T follicular helper cell (primary cell): ENCODE measurements around the gene FLNC.

Source experiments
- DNase-seq: peaks from one replicate; pipeline ENCODE4 v3.0.0-alpha.2; 2020; ENCODE audit warnings: low read depth

FLNC gene

DNA sequence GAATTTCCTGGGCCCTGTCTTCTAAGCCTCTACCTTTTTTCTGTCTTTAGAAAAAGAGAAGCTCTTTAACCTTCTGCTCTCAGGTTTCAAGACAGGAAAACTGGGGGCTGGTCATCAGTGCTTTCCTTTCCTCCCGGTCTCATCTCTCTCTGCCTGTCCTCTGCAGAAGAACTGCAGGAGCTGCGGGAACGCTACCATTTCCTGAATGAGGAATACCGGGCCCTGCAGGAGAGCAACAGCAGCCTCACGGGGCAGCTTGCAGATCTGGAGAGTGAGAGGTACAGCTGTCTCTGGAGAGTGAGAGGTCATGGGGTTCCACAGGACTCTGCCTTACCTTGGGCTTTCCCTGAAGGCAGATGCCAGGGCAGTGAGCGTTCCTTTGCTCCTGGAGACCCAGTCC lies 25.7 kb upstream of the FLNC start:
- DNase-seq: no peak

- no peak for DNase-seq
These were observed 25.0 kb upstream of the FLNC start for GRCh38 chr7:128805225-128805624.

GRCh38 chr7:128807191-128807590 lies 23.0 kb upstream of the FLNC start:
- no peak for DNase-seq

DNA sequence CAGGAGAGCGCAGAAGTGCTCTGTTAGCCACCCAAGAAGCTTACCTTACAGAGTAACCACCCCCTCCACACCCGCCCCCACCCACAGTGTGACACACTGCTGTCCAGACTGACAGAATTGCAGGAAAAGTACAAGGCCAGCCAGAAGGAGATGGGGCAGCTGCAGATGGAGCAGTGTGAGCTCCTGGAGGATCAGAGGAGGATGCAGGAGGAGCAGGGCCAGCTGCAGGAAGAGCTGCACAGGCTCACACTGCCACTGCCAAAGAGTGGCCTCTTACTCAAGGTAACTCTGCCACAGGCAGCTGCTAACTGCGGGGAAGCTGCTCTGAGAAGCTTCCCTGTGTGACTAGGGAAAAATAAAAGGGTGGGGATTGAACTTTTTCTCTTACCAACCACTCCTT lies 20.8 kb upstream of the FLNC start:
- DNase-seq: no peak

- DNase-seq: no peak
These were observed 19.7 kb upstream of the FLNC start for GRCh38 chr7:128810473-128810872.

DNA sequence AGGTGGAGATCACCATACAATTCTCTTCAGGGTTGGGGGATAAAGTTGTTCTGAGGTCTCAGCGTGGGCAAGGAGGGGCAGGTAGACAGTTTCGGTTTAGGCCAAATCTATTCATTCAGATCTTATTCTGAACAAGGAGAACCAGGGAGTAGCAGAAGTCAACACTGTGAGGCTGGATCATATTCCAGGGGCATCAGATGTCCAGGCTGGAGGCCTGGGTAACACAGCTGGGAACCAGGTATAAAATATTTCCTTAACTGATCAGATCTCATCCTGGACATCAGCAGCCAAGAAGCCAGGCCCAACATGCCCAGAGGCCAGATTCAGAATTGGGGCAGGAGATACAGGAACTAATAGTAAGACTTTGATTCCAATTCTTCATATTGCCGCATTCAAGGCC lies 19.2 kb upstream of the FLNC start:
- DNase-seq: no peak

DNA sequence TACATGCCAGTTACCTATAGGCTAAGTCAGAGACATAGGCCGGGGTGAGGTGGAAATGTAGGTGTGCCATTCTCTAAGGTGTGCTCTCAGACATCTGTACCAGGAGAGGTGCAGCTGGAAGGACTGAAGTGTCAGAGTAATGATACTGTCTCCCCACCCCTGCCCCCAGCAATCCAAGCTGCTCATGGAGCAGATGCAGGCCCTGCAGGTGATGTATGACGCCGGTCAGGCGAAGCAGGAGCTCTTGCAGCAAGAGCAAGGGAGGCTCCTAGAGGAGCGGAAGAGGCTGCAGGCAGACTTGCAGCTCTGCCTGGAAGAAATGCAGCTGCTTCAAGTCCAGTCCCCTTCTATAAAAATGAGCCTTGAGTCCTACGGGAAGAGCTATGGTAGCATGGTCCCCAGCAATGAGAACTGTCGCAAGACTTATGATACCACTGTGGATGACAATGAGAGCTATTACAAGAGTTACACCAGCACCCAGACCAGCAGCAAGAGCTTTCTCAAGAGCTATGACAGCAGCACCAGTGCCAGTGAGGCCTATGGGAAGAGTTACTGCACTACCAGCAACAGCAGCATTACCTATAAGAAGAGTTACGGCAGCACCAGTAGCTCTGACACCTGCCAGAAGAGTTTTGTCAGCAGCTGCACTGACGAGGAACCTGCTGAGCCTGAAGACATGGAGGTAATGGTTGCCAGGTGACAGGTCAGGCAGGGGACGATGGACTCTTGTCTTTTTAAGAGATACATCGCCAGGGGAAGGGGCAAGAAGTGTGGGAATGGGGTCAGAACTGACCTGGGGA lies 18.4 kb upstream of the FLNC start:
- DNase-seq: no peak

GRCh38 chr7:128812514-128813168 lies 17.6 kb upstream of the FLNC start:
- DNase-seq: no peak

- no peak for DNase-seq
These were observed 15.7 kb upstream of the FLNC start for GRCh38 chr7:128814499-128814898.

GRCh38 chr7:128815289-128815942 lies 14.8 kb upstream of the FLNC start:
- no peak for DNase-seq

- no peak for DNase-seq
These were observed 11.5 kb upstream of the FLNC start for GRCh38 chr7:128818694-128819093.

- no peak for DNase-seq
These were observed 8.5 kb upstream of the FLNC start for GRCh38 chr7:128821724-128822123.

GRCh38 chr7:128826512-128826911 lies 3.7 kb upstream of the FLNC start:
- DNase-seq: no peak

DNA sequence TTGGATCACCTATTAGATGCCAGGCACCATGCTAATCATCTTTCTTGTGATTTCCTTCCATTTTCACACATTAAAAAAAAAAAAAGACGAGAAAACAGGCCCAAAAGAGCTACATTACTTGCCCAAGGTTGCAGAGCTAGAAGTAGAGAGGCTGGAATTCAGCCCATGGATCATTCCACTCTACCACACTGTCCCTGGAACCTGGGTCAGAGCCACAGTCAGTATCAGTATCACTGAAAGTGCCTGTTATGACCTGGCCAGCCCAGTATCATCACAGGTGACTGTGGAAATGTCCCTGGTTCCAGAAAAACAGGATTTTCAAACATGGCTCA lies 3.3 kb upstream of the FLNC start:
- no peak for DNase-seq

GRCh38 chr7:128827248-128827958 lies 2.8 kb upstream of the FLNC start:
- no peak for DNase-seq

GRCh38 chr7:128827971-128828711 lies 2.1 kb upstream of the FLNC start:
- no peak for DNase-seq

DNA sequence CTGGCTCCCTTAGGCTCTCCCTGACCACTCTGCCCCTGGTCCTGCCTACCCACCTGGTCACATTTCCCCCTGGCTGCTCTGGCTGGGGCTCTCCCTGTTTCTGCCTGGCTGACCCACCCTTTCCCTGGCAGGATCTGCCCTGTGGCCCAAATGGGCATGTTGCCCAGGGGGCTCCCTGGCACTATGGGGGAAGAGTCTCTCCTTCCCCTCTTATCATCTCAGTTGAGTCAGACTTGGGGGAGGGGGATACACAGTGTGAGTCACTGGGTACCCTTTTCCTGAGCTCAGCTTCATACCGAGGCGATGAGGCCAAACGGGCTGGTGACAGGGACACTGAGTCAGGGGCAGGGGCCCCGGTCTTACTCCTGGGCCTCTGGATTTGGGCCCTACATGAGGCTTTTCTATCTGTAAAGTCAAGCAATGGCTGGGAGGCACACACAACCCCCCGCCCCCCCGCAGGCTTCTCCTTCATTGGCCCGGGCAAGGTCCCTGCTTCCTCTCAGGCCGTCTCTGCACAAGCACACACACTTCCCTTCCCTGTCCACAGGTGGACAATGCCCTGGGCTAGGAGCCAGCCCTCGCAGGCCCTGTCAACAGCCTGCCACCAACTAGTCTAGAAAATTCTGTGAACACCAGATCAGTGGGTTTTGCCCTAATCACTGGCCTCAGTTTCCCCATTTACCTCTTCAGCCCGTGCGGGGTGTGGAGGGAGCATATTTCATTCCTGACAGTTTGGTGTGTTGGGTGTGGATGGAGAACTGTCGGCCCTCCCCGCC lies 627 bp upstream of the FLNC start:
- DNase-seq: no peak

DNA sequence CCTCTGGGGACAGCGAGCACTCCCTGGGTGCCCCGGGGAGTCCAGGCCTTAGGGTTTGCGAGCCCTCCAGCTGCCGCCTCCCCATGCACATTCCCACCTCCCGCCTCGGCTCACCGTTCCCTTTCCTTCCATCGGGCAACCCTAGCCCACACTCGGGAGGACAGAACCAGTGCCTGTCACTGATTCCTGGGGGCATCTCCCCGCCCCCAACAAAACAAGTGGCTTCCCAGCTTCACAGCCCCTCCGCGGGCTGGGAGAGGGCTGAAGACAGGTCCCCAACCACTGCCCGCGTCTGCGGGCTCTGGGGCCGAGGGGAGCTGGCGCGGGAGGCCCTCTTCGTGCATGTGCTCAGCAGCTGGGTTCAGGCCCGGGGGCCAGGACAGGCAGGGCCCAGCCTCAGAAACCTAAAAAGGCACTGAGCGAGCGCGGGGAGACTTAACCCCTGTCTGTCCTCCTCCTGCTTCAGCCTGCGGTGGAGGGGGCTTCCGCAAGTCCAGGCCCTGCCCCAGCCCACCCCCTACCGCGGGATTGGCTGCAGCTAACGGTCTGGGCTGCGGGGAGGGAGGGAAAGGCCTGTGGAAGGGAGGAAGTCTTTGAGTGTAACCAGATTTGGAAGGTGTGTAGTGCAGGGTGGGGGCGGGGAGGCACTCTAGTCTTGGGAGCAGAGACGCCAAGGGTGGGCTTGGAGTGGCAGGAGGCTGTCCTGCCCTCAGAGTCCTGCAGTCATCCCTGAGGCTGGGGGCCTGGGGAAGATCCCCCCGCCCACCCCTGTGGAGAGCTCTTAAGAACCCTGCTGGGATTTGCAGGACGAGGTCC lies 1.2 kb downstream of the FLNC start:
- DNase-seq: no peak

- no peak for DNase-seq
These were observed 2.0 kb downstream of the FLNC start for GRCh38 chr7:128831994-128832879.

DNA sequence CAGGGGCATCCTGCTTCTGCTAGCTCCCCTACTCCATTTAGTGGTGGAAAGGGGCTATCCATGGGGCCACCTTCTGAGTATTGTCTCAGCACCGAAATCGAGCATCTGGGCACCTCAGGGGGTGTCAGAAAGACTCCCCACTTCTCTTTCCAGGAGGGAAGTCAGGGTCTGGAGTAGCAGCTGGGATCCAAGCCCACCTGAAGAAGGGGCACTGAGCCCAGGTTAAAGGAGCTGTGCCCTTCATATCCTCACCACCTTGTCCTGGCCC lies 2.6 kb downstream of the FLNC start:
- no peak for DNase-seq
